Suprapubic skin (tissue), 4 donors: Measurements from ENCODE around the gene CORO2A. TPM values are rescaled to one million over a fixed set of nuclear protein-coding genes. Genes with fewer than 3 reads are reported as not detected.
A peak's percentile ranks its signal among the peaks of the same experiment; 100 is the strongest.

ENCODE experiments used
- DNase-seq, 2 donors: peaks; one replicate each; pipeline ENCODE4 v3.0.0-alpha.2; 2019; ENCODE audit warnings: low spot score in 2 of 2
- H3K27ac ChIP-seq: fragments of 200-600 bp; sonication (generic); one replicate; pipeline ENCODE4 v1.5.1; 2019
- H3K27me3 ChIP-seq: fragments of 200-600 bp; sonication (generic); one replicate; pipeline ENCODE4 v1.5.1; 2019
- H3K36me3 ChIP-seq: fragments of 200-600 bp; sonication (generic); one replicate; pipeline ENCODE4 v1.5.1; 2019
- H3K4me1 ChIP-seq: fragments of 200-600 bp; sonication (generic); one replicate; pipeline ENCODE4 v1.5.1; 2019
- H3K4me3 ChIP-seq: fragments of 200-600 bp; sonication (generic); one replicate; pipeline ENCODE4 v1.5.1; 2019; ENCODE audit warnings: mild to moderate bottlenecking
- H3K9me3 ChIP-seq: fragments of 200-600 bp; sonication (generic); one replicate; pipeline ENCODE4 v1.5.1; 2019
- EP300 ChIP-seq: sonication (generic); formaldehyde crosslinking; IDR thresholded peaks from one replicate; pipeline ENCODE4 v1.6.1; 2017; ENCODE audit warnings: antibody characterized with exemption
- POLR2A ChIP-seq, 2 donors: fragments of 450-650 bp; IDR thresholded peaks; one replicate each; pipeline ENCODE4 v1.6.1; 2017; ENCODE audit warnings: antibody characterized with exemption in 2 of 2, mild to moderate bottlenecking in 2 of 2, moderate library complexity in 2 of 2
- POLR2AphosphoS5 ChIP-seq, 3 donors: sonication (generic); formaldehyde crosslinking; IDR thresholded peaks; one replicate each; pipeline ENCODE4 v1.6.1; 2017; ENCODE audit warnings: antibody characterized with exemption in 3 of 3
- WGBS: methylation state at CpG from one replicate; pipeline ENCODE4 v1.1.5; 2018; 5-methylcytosine and 5-hydroxymethylcytosine counted together
- total RNA-seq, 4 donors: library from RNA; depleted of rRNA; stranded (reverse); fragments of >200 nt; gene quantifications; one replicate each; pipeline ENCODE4 v1.1.0, GENCODE V29; 2016
- TF ChIP-seq, protein P1 (sequence below), 2 donors: fragments of 200-600 bp in 1 of 2; fragments of 450-650 bp in 1 of 2; sonication (generic) in 1 of 2; IDR thresholded peaks; one replicate each; pipeline ENCODE4 v1.5.1; 2016 to 2019; ENCODE audit warnings: antibody characterized with exemption in 2 of 2, mild to moderate bottlenecking in 1 of 2, moderate library complexity in 1 of 2

The CORO2A gene
- total RNA-seq, 4 donors from 2014 or later = 17.5 to 25.0 (median 19.9) TPM

DNA sequence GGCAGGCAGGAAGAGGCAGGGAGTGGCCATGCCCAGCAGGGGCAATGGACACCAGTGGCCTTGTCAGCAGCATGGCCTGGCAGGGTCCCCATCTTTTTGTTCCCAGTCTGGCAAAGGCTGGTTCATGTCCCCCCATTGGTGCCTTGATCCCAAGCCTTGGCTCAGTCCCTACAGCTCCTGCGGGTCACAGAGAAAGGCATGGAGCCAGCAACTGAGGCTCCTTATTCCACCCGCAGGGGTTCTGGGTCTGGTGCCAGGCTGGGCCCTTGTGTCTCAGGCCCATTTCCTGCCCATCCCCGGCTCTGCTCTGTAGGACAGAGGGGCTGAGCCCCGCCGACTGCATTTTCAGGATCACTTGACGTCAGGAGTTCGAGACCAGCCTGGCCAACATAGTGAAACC, 87.4 kb downstream of the CORO2A start:
- Histone ChIP-seq H3K4me1 (peaks cover 15% of the 10 kb centered on the region), H3K27ac (no peak overlapping the region), H3K4me3 (no peak overlapping the region), H3K27me3 (no peaks in the 10 kb centered on the region), H3K9me3 (no peaks in the 10 kb centered on the region), H3K36me3 (no peaks in the 10 kb centered on the region)
- WGBS = 95% methylated on average over 6 of the region's 7 CpGs
- peak; percentile 34 to 60 for DNase-seq
- TF ChIP-seq POLR2AphosphoS5 (IDR thresholded peaks at IDR 0.05) (no peak), POLR2A (IDR thresholded peaks at IDR 0.05) (no peak), EP300 (no peak)
- TF ChIP-seq, protein P1, sequence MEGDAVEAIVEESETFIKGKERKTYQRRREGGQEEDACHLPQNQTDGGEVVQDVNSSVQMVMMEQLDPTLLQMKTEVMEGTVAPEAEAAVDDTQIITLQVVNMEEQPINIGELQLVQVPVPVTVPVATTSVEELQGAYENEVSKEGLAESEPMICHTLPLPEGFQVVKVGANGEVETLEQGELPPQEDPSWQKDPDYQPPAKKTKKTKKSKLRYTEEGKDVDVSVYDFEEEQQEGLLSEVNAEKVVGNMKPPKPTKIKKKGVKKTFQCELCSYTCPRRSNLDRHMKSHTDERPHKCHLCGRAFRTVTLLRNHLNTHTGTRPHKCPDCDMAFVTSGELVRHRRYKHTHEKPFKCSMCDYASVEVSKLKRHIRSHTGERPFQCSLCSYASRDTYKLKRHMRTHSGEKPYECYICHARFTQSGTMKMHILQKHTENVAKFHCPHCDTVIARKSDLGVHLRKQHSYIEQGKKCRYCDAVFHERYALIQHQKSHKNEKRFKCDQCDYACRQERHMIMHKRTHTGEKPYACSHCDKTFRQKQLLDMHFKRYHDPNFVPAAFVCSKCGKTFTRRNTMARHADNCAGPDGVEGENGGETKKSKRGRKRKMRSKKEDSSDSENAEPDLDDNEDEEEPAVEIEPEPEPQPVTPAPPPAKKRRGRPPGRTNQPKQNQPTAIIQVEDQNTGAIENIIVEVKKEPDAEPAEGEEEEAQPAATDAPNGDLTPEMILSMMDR (IDR thresholded peaks at IDR 0.05) = no peak

DNA sequence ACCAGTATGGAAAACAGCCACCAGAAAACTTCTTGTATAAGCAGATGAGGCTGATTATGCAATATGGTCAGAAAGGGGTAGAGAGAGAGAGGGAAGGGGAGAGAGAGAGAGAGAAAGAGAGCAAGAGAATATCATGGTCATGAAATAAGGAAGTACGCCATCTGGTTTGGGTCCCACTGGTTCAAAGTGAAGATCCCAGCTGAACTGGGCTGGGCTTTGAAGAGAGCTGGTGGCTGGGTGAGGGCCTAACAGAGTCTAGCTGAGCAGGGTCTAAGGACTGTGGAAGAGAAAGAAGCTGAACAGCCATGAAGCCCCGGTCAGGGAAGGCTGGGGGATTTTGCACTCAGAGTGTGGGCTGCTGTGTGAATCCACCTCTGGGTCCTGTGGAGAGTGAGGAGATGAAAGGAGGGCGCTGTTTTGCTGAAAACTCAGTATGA, 88.0 kb downstream of the CORO2A start:
- peaks cover 21% of the 10 kb centered on the region for H3K4me1 ChIP-seq
- peak; percentile 53 to 70 for DNase-seq
- H3K27ac ChIP-seq = no peak overlapping the region
- H3K27me3 ChIP-seq = no peaks in the 10 kb centered on the region
- 80% methylated on average over 3 of the region's 3 CpGs for WGBS
- no peaks in the 10 kb centered on the region for H3K9me3 ChIP-seq
- no peak overlapping the region for H3K4me3 ChIP-seq
- no peaks in the 10 kb centered on the region for H3K36me3 ChIP-seq
- TF ChIP-seq POLR2A (IDR thresholded peaks at IDR 0.05) (no peak), EP300 (no peak), POLR2AphosphoS5 (IDR thresholded peaks at IDR 0.05) (no peak)
- TF ChIP-seq, protein P1 (IDR thresholded peaks at IDR 0.05) = no peak

DNA sequence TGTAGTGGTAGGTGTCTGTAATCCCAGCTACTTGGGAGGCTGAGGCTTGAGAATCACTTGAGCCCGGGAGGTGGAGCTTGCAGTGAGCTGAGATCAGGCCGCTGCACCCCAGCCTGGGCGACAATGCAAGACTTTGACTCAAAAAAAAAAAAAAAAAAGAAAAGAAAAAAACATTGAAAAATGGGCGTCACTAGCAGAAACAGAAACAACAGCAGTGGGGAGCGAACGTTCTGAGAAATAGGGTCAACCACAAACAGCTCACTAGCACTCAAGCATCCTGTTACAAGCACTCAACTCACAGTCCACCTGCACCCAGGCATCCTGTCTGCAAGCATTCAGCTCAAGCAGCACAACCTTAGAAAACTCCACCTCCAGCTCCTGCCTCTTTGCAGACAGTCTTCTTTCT, 90.6 kb downstream of the CORO2A start:
- peaks cover 37% of the 10 kb centered on the region for H3K4me1 ChIP-seq
- H3K9me3 ChIP-seq = no peaks in the 10 kb centered on the region
- no peak overlapping the region for H3K27ac ChIP-seq
- DNase-seq = peak; percentile 52 to 62
- no peaks in the 10 kb centered on the region for H3K27me3 ChIP-seq
- 33% methylated on average over 6 of the region's 6 CpGs for WGBS
- no peaks in the 10 kb centered on the region for H3K36me3 ChIP-seq
- no peak overlapping the region for H3K4me3 ChIP-seq
- TF ChIP-seq POLR2A (IDR thresholded peaks at IDR 0.05) = no peak
- TF ChIP-seq POLR2AphosphoS5 (IDR thresholded peaks at IDR 0.05) = no peak
- TF ChIP-seq, protein P1 (IDR thresholded peaks at IDR 0.05) = no peak
- no peak for TF ChIP-seq EP300

DNA sequence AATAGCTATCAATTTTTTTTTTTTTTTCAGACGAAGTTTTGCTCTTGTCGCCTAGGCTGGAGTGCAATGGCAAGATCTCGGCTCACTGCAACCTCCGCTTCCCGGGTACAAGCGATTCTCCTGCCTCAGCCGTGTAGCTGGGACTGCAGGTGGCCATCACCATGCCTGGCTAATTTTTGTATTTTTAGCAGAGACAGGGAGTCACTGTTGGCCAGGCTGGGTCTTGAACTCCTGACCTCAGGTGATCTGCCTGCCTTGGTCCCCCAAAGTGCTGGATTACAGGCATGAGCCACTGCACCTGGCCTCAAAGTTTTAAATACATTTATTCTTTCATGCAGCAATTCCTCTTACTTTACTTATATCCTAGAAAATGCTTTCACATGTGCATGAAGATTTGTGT, 91.0 kb downstream of the CORO2A start:
- Histone ChIP-seq H3K9me3 (no peaks in the 10 kb centered on the region), H3K4me1 (peaks cover 37% of the 10 kb centered on the region), H3K27me3 (no peaks in the 10 kb centered on the region), H3K4me3 (no peak overlapping the region), H3K27ac (no peak overlapping the region), H3K36me3 (no peaks in the 10 kb centered on the region)
- TF ChIP-seq, protein P1 (IDR thresholded peaks at IDR 0.05) = no peak
- TF ChIP-seq EP300 (no peak), POLR2AphosphoS5 (IDR thresholded peaks at IDR 0.05) (no peak), POLR2A (IDR thresholded peaks at IDR 0.05) (no peak)
- 93% methylated on average over 7 of the region's 7 CpGs for WGBS
- DNase-seq = peak; percentile 25 to 28

DNA sequence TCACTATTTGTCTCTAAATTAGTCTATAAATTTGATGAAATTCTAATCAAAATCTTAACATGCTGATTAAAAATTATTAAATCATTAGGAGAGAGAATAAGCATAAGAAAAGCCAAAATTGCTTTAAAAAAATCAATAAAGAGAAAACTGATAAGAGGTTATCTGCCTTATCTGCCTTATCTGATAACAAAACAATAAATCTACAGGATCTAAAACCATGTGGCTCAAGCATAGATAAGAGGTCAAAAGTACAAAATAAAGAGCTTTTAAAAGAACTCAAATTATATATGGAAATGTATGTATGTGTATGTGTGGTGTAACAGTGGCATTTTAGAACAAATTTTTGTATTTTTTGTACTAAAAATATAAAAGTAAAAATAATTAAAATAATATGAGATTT, 92.0 kb downstream of the CORO2A start:
- Histone ChIP-seq H3K9me3 (no peaks in the 10 kb centered on the region), H3K27me3 (no peaks in the 10 kb centered on the region), H3K36me3 (no peaks in the 10 kb centered on the region), H3K4me1 (peaks cover 37% of the 10 kb centered on the region), H3K27ac (no peak overlapping the region), H3K4me3 (no peak overlapping the region)
- TF ChIP-seq POLR2A (IDR thresholded peaks at IDR 0.05) (no peak), EP300 (no peak), POLR2AphosphoS5 (IDR thresholded peaks at IDR 0.05) (no peak)
- TF ChIP-seq, protein P1 (IDR thresholded peaks at IDR 0.05) = no peak
- DNase-seq = no peak
